PC-3 (cell line): Measurements from ENCODE around the gene WFDC5.

Experiments
- CTCF ChIP-seq: fragments of 300-600 bp; sonication (generic); conservative IDR thresholded peaks from 2 replicates; pipeline ENCODE4 v1.5.1; 2017; ENCODE audit warnings: antibody characterized with exemption, low read depth, mild to moderate bottlenecking, low read length
- EZH2 ChIP-seq: fragments of 300-600 bp; sonication (generic); IDR thresholded peaks from one replicate; pipeline ENCODE4 v1.6.1; 2017; ENCODE audit warnings: antibody characterized with exemption, mild to moderate bottlenecking, low read length; ENCODE audit not compliant: unreplicated experiment

- no peak for TF ChIP-seq CTCF
- no peak for TF ChIP-seq EZH2
Measured at GRCh38 chr20:45073221-45073620, 41.8 kb downstream of the WFDC5 start.
